Transverse colon (tissue), 4 donors: ENCODE data around the gene KCNJ10. TPM values are rescaled to one million over a fixed set of nuclear protein-coding genes. Genes with fewer than 3 reads are reported as not detected.

Source experiments
- DNase-seq: peaks from one replicate; pipeline ENCODE4 v3.0.0-alpha.2; 2019
- H3K27ac ChIP-seq, 4 donors: fragments of 200-600 bp; sonication (generic); 2 replicates each; pipeline ENCODE4 v1.5.1; 2016 to 2018; ENCODE audit warnings: inconsistent platforms in 4 of 4
- H3K27me3 ChIP-seq: fragments of 200-600 bp; sonication (generic); 2 replicates; pipeline ENCODE4 v1.5.1; 2017; ENCODE audit warnings: inconsistent platforms
- H3K36me3 ChIP-seq, 4 donors: fragments of 200-600 bp; sonication (generic); 2 replicates each; pipeline ENCODE4 v1.5.1; 2017 to 2019; ENCODE audit warnings: inconsistent platforms in 4 of 4
- H3K4me1 ChIP-seq, 4 donors: fragments of 200-600 bp; sonication (generic); 2 replicates each; pipeline ENCODE4 v1.5.1; 2017 to 2020; ENCODE audit warnings: inconsistent platforms in 4 of 4
- H3K4me3 ChIP-seq, 4 donors: fragments of 200-600 bp; sonication (generic); 1 replicate in 1 of 4; 2 replicates in 3 of 4; pipeline versions ENCODE4 v1.5.1 to v1.6.1; 2017 to 2019; ENCODE audit warnings: inconsistent platforms in 4 of 4
- H3K9me3 ChIP-seq, 2 donors: fragments of 200-600 bp; sonication (generic); 2 replicates each; pipeline ENCODE4 v1.5.1; 2017 to 2019; ENCODE audit warnings: inconsistent platforms in 2 of 2
- CTCF ChIP-seq, 5 experiments: fragments of 200-600 bp in 3 of 5; fragments of 450-650 bp in 2 of 5; sonication (generic) in 3 of 5; IDR thresholded peaks; 1 replicate in 2 of 5; 2 replicates in 3 of 5; pipeline ENCODE4 v1.5.1; 2016 to 2017; ENCODE audit warnings: antibody characterized with exemption in 5 of 5, inconsistent platforms in 3 of 5, mild to moderate bottlenecking in 2 of 5, moderate library complexity in 1 of 5
- EP300 ChIP-seq: sonication (generic); formaldehyde crosslinking; IDR thresholded peaks from one replicate; pipeline ENCODE4 v1.6.1; 2017; ENCODE audit warnings: antibody characterized with exemption, low read depth
- POLR2A ChIP-seq: fragments of 450-650 bp; IDR thresholded peaks from one replicate; pipeline ENCODE4 v1.6.1; 2016; ENCODE audit warnings: antibody characterized with exemption, mild to moderate bottlenecking, moderate library complexity
- POLR2AphosphoS5 ChIP-seq, 3 donors: sonication (generic); formaldehyde crosslinking; IDR thresholded peaks; one replicate each; pipeline ENCODE4 v1.6.1; 2016; ENCODE audit warnings: antibody characterized with exemption in 3 of 3
- WGBS, 2 donors: methylation state at CpG; one replicate each; pipeline ENCODE4 v1.1.5; 2018; ENCODE audit warnings: low coverage in 1 of 2; 5-methylcytosine and 5-hydroxymethylcytosine counted together
- in situ Hi-C, 4 donors: fragments of 200-750 bp; cut with MboI; loops; one replicate each; pipeline versions ENCODE4 v1.15.0 to v1.15.1; 2017; ENCODE audit warnings: low sequenced_read_pairs in 3 of 4, low pct_ligation_motif_present in 1 of 4, low pct_unique_long_range_greater_than_20kb in 1 of 4
- intact Hi-C: fragments of 100-400 bp; cut with DNase I; formaldehyde crosslinking; loops from one replicate; pipeline ENCODE4 v1.15.1; 2023; ENCODE audit warnings: low total_unique reads
- total RNA-seq, 4 donors: library from RNA; depleted of rRNA; stranded (reverse); fragments of >200 nt; gene quantifications; one replicate each; pipeline ENCODE4 v1.1.0, GENCODE V29; 2016

KCNJ10 gene
- total RNA-seq, 4 donors from 2014 or later = not detected

DNA sequence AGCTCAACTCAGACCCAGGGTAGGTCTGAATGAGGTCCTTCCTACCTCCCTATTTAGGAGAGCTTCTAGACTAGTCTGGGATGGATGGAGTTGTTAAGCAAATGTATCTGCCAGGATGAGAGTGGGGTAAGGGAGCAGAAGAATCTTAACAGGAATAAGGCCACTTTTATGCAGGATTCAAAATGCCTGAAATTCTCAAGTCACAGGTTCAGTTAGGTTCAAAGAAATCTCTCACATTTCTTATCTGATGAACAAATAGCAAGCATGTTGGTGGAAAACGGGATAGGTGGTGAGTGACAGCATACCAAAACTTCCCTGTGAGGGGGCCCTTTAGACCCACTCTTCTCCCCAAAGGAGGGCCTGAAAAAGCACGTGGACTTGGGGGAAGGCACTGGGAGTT, 118.9 kb downstream of the KCNJ10 start:
- in situ Hi-C loops = no loop called here
- peaks cover 0 to 34% (median 23%) of the 10 kb centered on the region in 4 donors for H3K4me1 ChIP-seq
- no peak overlapping the region for H3K27ac ChIP-seq
- no peak overlapping the region for H3K4me3 ChIP-seq
- no peaks in the 10 kb centered on the region for H3K27me3 ChIP-seq
- intact Hi-C loops = no loop called here
- DNase-seq = no peak
- WGBS, 2 donors = 64 to 78% methylated on average over 2 of the region's 2 CpGs
- no peak for TF ChIP-seq EP300
- no peak for TF ChIP-seq CTCF (IDR thresholded peaks at IDR 0.05)
- TF ChIP-seq POLR2A = no peak
- TF ChIP-seq POLR2AphosphoS5 (IDR thresholded peaks at IDR 0.05) = no peak
- no peaks in the 10 kb centered on the region for H3K9me3 ChIP-seq
- H3K36me3 ChIP-seq = no peaks in the 10 kb centered on the region

GRCh38 chr1:159949981-159950381, 120.0 kb downstream of the KCNJ10 start:
- Histone ChIP-seq H3K4me1 (peaks cover 4 to 44% (median 34%) of the 10 kb centered on the region in 4 donors), H3K9me3 (no peaks in the 10 kb centered on the region), H3K4me3 (no peak overlapping the region), H3K27me3 (peaks cover 3% of the 10 kb centered on the region), H3K36me3 (no peaks in the 10 kb centered on the region), H3K27ac (peak overlapping the region in 3 of 4 donors; percentile 32 to 63 (median 62))
- in situ Hi-C loops = no loop called here
- WGBS, 2 donors = 95 to 99% methylated on average over 4 of the region's 4 CpGs
- DNase-seq = peak; percentile 5
- no peak for TF ChIP-seq CTCF (IDR thresholded peaks at IDR 0.05)
- TF ChIP-seq EP300 = no peak
- TF ChIP-seq POLR2A = no peak
- no peak for TF ChIP-seq POLR2AphosphoS5 (IDR thresholded peaks at IDR 0.05)
- intact Hi-C loops = no loop called here

DNA sequence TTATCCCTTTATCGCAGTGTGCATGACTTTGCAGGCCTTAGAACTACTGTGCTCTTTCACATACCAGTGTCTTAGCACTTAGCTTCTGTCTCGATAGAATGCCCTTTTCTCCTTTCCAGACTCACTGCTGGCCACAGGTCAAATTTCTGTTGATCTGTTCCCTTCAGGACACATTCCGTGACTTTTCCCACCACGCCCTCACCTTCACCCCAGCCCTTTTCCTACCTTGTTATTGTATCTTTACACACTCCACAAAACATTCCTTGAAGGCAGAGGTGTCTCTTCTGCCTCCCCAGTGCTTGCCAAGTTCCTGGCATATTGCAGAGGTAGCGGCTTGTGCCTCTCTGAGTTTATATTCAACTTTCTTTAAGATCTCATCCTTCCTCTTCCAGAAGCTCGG, 120.8 kb downstream of the KCNJ10 start:
- H3K36me3 ChIP-seq = no peaks in the 10 kb centered on the region
- peaks cover 12% of the 10 kb centered on the region for H3K27me3 ChIP-seq
- intact Hi-C loops = no loop called here
- H3K4me1 ChIP-seq = peaks cover 7 to 53% (median 39%) of the 10 kb centered on the region in 4 donors
- peak in 2 of 3 donors; percentile 22 to 37 for TF ChIP-seq POLR2AphosphoS5 (IDR thresholded peaks at IDR 0.05)
- TF ChIP-seq POLR2A = no peak
- no peak overlapping the region for H3K4me3 ChIP-seq
- 45 to 58% methylated on average over 5 to 6 of the region's 6 CpGs for WGBS, 2 donors
- peak overlapping the region; percentile 32 to 63 (median 62) for H3K27ac ChIP-seq
- H3K9me3 ChIP-seq = no peaks in the 10 kb centered on the region
- in situ Hi-C loops = no loop called here
- DNase-seq = peak; percentile 61

Other genes starting within 250 kb of the KCNJ10 start
- 1 to 10 TPM in 3 of 4 donors, under 1 TPM in 1; 0.37 to 7.1 (median 2.3) TPM for gene SLAMF8, start 243.3 kb downstream of the KCNJ10 start, total RNA-seq
- not detected for gene VSIG8, start 207.5 kb downstream of the KCNJ10 start, total RNA-seq
- under 1 TPM in 1 of 4 donors, not detected in 3; 0.32 TPM for gene CFAP45, start 170.0 kb downstream of the KCNJ10 start, total RNA-seq
- 100 to 1,000 TPM in 3 of 4 donors, 10 to 100 TPM in 1; 65.1 to 235 (median 168) TPM for gene TAGLN2, start 144.7 kb downstream of the KCNJ10 start, total RNA-seq
- gene IGSF9, start 124.5 kb downstream of the KCNJ10 start, total RNA-seq = 100 to 1,000 TPM in 1 of 4 donors, 10 to 100 TPM in 3; 40.7 to 137 (median 81.3) TPM
- gene SLAMF9, start 115.9 kb downstream of the KCNJ10 start, total RNA-seq = under 1 TPM in 1 of 4 donors, not detected in 3; 0.64 TPM
- 1 to 10 TPM; 3.2 to 8.2 (median 4.9) TPM for gene PIGM, start 38.2 kb downstream of the KCNJ10 start, total RNA-seq
- gene KCNJ9, start 11.4 kb upstream of the KCNJ10 start, total RNA-seq = under 1 TPM in 1 of 4 donors, not detected in 3; 0.27 TPM
- gene IGSF8, start 28.5 kb upstream of the KCNJ10 start, total RNA-seq = 10 to 100 TPM; 35.9 to 89.0 (median 49.5) TPM
- 10 to 100 TPM; 11.4 to 40.8 (median 23.1) TPM for gene ATP1A2, start 45.6 kb upstream of the KCNJ10 start, total RNA-seq
- gene ATP1A4, start 81.4 kb upstream of the KCNJ10 start, total RNA-seq = under 1 TPM in 1 of 4 donors, not detected in 3; 0.20 TPM
- under 1 TPM in 2 of 4 donors, not detected in 2; 0.55 to 0.95 TPM for gene CASQ1, start 120.4 kb upstream of the KCNJ10 start, total RNA-seq
- 10 to 100 TPM; 25.8 to 92.5 (median 27.3) TPM for gene PEA15, start 135.2 kb upstream of the KCNJ10 start, total RNA-seq
- gene DCAF8, start 192.4 kb upstream of the KCNJ10 start, total RNA-seq = 100 to 1,000 TPM; 128 to 279 (median 137) TPM
- gene PEX19, start 215.0 kb upstream of the KCNJ10 start, total RNA-seq = 10 to 100 TPM; 22.1 to 50.8 (median 32.8) TPM